Measurements from ENCODE around the gene MAB21L4.

MAB21L4 gene

DNA sequence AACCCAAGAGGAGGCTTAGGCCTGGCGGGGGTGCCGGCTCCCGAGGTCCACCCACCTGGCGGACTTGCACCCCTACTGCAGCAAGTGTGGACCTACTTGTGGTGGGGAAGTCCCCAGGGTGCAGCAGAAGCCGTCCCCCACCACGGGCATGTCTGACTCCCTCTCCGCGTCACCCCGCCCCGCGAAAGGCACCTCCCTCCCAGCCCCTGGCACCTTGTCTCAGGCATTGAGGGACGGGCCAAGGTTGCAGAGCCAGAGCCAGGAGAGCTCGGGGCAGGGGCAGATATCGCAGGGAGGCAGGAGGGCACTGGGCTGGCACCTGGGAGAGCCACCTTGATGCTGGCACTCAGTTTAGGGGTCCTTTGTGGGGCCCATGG is 29.2 kb upstream of the MAB21L4 start:
- no peak for DNase-seq (ENCODE audit: low spot score)

DNA sequence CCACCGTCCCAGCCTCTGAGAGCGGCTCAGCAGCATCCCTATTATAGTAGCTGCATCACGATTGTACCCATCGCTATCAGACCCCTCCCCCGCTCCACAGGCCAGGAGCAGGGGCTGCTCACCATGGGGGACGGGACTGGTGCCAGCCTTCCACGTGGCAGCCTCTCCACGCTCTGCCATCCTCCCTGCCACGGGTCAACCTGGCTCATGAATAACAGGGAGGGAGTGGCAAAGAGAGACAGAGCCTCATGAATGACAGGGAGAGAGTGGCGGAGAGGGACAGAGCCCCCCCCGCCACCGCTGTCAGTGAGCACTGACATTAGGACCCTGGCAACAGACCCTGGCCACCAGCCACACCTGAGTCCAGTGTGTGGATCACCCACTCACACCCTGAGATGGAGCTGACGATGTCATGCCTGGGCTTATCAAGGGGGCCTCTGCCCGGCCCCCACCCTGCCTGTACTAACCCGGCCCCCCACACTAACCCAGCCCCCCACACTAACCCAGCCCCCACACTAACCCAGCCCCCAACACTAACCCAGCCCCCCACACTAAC is 27.1 kb upstream of the MAB21L4 start:
- DNase-seq (ENCODE audit: low spot score): no peak

DNA sequence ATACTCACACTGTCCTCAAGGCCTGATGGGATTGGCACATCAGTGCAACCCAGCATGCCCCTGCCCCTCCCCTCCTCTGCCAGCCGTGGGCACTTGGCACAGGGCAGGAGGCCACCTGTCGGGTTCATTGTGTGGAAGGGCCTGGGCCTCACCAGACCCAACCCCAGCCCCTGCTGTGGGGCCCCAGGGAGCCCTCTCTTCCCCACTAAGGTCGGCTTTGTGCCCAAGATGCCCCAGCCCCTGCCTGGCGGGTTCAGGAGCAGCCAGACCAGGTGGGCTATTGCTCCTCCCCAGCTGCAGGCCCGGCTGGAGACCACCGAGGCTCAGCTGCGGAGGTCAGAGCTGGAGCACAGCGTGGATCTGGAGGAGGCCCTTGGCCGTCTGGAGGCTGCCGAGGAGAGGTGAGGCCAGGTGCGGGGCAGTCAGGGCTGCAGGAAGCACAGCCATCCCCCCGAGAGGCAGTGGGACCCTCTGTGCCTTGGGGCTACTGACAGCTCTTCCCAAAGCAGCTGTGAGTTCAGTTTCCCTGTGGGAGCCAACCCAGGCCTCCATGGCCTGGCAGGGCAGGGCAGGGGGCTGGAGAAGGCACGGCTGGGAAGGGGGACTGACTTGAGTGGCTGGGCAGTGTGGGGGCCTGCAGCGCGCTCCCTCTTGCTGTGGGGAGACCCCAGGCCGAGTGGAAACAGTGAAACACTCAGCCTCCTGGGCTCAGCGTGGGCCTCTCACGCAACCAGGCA is 26.5 kb upstream of the MAB21L4 start:
- no peak for DNase-seq (ENCODE audit: low spot score)

DNA sequence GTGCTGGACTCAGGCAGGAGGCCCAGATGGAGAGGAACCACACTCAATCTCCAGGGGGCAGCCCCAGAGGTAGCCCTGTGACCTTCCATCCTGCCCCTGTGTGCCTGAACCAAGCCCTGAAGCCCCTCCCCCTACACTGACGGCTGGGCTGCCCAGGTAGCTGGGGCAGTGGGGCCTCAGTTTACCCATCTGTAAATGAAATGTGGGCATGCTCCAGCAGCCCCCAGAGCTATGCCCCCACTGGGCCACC is 26.0 kb upstream of the MAB21L4 start:
- DNase-seq (ENCODE audit: low spot score): no peak

DNA sequence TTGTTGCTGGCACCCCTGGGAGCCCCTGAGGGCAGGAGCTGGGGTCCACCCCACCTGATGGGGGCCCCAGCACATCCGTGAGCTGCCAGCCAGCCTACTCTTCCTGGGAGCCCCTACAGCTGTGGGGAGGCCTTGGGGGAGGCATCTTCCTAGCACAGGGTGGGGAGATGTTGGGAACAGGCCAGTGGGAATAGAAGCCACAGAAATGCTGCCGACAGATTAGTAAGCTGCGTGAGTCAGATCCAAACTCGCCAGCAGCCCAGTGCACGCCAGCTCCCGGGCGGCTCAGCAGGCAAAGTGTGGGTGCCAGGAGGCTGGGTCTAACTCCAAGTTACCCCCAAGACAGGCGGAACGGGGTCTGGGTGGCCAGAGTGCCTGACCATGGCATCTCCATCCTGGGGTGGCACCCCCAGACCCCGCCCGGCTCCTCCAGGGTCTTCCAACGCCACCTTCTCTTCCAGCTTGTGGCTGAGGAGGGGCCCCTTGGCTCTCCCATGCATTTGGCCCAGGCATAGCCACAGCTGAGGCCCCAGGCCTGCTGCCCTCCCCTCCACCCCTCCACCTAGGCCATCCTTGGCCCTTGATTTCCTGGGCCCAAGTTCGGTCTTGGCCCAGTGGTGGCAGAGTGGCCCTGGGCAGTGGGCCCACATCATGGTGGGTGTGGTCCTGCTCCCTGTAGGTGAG is 25.5 kb upstream of the MAB21L4 start:
- DNase-seq (ENCODE audit: low spot score): peak; percentile 97

DNA sequence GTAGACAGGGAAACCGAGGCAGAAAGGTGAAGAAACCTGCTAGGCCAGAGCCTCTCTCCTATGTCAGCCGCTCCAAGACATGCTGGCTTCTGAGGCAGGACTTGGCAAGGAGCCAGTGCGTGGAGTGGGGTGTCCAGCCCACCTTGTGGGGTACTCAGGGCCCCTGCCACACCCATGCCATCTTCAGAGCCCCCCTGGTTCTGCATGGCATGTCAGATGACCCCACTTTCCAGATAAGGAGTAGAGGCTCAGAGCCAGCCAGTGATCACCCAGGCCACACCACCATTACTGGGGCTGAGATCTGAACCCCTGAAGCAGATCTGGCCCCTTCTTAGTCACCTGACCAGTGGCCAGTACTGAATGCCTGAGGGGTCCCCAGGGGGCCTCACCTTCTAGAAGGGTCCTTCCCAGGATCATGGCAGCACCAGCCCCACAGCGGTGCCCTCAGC is 24.9 kb upstream of the MAB21L4 start:
- no peak for DNase-seq (ENCODE audit: low spot score)

DNA sequence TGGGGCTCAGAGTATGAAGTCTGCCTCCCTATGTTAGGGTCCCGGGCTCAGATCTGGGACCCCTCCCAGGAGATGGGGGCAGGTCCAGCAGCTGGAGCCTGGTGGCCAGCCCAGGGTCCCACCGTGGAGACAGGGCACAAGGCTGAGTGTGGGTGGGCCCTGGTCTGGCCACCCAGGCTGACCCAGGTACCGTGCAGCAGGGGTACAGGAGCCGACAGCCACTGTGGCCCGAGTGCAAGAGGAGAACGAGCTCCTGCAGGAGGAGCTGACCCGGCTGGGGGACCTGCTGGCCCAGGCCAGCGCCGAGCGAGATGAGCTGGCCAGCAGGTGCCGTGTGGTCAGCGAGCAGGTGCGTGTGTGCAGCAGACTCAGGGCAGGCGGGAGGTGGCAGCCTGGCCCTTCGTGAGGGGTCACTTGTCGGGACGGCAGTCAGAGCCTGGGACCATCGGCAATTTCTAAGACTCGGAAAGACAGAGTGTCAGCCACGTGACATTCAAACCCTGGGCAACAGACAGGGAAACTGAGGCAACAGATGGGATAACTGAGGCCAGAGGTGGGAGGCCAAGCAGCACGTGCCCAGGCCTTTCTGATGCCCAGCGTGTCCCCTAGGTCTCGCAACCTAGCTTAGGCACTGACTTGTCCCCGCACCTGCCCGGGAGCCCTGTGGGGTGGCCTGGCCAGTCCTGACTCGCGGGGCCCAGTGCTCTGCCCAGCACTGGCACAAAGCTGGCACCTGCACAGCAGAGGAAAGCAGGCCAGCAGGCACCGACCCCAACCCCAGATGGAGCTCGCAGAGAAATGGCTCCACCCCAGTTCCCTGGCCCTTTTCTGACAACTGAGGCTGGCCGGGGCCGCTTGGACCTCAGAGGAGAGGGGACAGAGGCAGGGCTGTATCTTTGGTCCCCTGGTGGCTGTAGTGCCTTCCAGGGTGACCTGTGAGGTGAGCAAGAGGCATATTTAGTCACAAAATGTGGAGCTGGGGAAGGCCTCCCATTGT is 24.1 kb upstream of the MAB21L4 start:
- no peak for DNase-seq (ENCODE audit: low spot score)

DNA sequence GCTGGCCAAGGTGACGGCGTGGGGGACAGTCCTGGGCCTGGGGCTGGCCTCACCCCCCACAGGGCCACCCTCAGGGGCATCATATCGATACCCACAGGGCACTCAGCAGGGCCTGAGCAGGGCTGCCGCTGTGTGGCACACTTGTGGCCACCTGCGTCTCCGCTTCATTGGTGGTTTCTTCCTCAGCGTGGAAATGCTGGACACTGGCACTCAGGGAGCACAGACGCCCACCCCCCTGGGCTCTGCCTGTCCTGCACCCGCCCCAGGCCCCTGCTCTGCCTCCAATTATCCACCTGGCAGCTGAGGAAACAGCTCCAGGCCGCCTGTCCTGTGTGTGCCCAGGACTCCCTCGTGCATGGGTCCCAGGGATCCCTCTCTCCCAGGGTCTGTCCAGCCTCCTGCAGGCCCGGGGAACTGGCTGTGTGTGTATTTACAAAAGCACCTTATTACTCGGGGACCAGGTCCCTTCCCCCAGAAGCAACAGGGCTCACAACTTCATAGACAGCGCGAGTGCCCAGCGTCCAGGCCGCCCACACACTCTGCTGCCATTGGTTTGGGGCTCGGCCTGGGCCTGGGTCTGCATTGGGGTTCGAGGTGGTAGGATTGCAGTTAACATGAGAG is 23.3 kb upstream of the MAB21L4 start:
- no peak for DNase-seq (ENCODE audit: low spot score)

DNA sequence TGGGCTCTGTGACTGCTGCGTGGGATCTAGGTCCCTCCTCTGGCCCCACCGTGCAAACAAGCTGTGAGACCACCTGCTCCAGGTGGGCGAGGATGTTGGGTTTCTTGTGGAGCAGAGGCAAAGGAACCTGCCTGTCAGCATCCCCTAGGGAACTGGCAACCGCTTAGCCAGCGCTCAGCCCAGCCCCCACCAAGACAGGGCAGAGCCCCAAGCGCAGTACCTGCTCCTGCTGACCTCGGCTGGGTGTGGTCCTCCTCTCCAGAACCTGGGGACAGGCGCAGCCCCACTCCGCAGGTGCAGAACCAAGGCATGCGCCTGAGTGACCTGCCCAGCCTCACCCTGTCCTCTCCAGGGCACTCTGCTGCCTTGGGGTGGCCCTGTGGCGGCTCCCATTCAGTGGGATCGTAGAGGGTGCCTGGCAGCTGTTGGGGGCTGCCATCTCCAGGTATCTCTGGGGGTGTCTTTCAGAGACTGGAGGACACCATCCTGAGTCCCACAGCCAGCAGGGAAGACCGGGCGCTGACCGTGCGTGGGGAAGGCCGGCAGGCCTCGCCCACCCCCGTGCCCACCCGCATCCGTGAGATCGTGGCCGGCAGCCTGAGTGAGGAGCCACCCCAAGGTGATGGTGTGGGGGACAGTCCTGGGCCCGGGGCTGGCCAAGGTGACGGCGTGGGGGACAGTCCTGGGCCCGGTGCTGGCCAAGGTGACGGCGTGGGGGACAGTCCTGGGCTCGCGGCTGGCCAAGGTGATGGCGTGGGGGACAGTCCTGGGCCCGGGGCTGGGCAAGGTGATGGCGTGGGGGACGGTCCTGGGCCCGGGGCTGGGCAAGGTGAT is 22.5 kb upstream of the MAB21L4 start:
- no peak for DNase-seq (ENCODE audit: low spot score)

DNA sequence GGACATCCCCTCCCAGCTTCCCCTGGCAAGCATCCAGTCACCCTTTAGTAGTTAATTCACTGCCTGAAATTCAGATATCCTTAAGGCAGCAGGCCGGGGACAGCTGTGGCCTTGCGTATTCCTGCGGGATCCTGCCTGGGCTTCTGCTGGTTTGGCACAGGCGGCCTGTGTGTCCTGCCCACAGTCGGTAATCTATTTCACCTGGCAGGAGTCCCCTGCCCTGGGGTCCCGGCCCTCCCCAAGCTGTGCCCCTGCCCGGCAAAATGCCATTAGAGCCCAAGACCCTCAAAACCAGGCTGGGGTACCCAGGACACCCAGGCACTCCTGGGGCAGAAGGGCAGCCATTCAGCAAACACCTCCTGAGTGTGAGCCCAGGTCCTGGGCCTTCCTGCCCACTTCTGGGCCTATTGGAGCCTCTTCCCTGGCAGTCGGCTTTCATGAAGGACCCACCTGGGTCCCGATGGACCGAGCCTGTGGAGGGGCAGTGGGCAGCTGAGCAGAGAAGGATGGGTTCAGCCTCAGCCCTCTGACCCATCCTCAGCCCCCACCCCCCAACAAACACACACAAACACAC is 21.8 kb upstream of the MAB21L4 start:
- DNase-seq (ENCODE audit: low spot score): no peak

DNA sequence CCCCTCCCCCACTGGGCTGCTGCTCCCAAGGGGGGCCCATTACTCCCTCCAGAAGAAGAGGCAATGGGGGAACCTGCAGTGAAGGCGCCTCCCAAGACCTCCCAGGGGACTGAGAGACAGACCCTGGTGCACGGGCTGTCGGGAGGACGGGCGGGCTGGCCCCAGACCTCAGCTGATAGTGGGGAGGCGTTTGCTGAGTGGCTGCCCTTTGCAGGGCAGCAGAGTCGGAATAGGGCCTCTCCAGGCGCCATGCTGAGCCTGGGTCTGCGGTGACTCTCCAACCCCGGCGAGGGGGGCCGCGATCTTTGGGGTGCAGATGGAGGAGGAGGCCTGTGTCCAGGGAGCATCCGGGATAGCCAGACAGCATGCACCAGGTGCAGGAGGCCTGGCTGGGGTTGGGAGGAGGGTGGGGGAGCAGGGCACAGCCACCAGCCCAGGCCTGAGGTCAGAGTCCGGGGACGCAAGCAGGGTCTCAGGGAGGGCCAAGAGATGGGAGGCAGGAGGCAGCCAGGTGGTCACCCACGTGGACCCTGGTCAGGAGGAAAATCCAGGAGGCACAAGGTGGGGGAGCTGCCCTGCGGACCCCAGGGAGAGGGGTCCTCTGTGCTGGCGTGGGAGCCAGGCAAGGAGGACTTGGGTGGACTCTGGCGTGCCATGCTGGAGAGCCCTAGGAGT is 21.2 kb upstream of the MAB21L4 start:
- no peak for DNase-seq (ENCODE audit: low spot score)

DNA sequence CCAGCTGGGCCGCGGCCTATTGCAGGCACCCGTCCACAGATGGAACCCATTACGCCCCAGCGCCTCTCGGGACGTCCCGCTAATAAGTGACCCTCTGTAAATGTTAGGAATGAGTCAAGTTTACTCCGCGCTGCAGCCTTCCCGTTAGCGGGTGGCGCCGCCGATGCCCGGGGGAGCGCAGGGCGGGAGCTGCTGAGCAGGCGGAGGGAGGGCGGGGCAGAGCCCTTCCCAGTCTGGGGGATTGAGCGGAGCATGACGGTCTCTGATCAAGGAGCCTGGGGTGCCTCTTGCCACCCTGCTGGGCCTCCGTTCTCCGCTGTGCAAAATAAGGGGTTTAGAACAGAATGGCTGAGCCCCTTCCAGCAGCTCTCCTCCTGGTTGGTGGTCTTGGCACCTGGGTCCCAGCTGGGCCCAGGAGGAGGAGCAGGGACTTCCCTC is 20.6 kb upstream of the MAB21L4 start:
- DNase-seq (ENCODE audit: low spot score): peak; percentile 95

DNA sequence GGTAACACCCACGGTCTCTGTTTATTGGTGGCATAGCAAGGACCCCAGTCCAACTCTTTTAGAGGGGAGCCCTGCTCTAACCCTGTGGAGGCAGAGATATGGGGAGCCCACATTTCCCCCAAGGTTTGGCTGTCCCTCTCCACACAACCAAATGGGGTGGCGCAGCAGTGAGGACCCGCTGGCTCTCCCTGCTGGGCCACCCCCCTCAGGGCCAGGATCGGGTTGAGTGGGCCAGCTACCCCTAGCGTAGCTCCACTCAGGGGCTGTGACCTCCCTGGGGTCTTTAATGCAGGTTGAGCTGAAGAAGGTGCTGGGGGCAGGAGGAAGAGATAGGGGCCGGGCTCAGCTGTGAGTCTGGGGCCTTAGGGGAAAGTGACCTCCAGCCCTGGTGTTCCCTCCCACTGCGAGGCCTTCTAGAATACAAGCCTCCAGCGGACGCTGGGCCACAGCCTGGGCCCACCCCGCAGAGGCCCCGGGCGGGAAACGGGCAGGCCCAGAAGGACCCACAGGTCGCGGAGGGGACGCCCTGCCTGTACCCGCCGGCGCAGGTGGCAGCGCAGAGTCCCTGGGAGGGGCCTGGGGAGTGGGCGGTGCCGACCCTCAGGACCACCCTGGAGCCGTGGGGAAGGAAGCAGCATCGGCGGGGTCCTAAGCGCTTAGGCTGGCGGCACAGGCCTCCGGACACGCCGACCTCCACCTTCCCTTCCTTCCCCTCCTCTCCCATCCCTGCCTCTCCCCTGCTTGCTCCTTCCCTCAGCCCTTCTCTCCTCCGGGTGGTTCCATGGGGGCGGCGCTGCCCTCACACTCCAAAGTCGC is 19.8 kb upstream of the MAB21L4 start:
- DNase-seq (ENCODE audit: low spot score): no peak

DNA sequence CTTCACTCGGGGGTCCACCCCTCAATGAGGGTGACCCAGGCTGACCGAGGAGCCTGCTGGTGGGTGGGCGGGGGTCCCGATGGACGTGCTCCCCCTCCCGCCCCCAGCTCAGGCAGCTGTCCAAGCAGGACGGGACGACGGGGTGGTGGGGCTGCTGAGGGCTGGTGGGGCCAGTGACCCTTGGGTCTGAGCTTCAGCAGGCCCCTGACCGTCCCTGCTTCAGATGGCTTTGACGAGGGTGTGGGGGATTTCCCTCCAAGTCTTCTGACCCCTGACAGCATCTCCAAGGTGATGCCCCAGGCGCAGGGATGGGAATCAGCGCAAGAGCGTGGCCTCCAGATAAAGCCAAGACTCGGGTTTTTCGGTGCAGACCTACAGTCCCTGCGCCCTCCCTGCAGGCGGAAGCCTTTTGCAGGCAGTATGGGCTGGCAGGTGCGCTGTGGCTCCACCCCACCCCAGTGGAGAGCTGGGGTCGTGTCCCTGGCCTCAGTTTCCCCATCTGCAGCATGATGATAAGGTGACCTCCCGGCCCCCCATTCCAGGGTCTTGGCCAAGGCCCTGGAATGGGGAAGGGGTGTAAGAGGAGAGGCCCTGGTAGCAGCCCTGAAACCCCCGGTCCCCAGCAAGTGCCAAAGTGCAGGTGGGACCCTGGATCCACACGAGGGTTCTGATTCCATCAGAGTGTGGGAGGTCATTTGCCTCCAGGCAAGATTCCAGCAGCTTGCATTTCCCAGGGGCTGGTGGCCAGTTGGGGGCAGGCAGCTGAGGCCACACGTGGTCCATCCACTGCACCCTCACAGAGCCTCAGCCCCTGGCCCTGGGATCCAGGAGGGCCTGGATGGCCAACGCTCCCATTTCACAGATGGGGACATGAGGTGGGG is 18.9 kb upstream of the MAB21L4 start:
- no peak for DNase-seq (ENCODE audit: low spot score)

DNA sequence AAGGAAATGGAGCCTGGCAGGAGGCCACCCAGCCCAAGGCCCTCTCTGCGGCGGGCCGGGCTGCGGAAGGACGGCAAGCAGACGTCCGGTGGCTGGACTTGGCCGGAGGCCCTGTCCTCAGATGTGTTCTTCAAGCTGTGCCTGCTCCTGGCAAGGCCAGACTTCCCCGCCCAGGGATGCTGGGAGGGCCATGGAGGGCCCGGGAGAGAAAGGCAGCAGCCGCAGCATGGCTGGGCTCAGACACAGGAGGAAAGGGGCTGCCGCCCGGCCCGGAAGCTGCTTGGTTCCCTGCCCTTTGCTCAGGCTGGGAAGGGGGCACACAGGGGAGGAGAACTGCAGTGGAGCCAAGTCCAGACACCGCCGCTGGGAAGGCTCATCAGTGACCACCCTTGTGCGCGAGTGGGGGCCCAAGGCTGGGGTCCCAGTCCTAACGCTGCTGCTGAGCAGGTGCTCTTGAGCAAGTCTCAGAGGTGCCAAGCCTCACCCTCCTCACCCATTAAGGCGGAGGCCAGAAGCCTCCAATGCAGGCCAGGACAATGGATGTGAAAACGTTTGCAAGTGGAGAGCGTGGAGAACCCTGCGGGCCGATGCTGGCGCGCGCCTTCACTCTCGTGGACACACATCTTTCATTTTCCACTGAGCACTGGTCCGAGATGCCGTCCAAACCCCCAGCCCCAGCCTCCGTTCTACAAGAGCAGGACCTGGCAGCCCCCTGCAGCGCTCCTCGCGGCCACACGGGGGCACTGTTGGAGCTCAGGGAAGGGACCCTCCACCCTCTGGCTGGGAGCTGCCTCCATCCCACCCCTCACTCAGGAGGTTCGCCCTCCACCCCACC is 18.1 kb upstream of the MAB21L4 start:
- DNase-seq (ENCODE audit: low spot score): peak; percentile 77

DNA sequence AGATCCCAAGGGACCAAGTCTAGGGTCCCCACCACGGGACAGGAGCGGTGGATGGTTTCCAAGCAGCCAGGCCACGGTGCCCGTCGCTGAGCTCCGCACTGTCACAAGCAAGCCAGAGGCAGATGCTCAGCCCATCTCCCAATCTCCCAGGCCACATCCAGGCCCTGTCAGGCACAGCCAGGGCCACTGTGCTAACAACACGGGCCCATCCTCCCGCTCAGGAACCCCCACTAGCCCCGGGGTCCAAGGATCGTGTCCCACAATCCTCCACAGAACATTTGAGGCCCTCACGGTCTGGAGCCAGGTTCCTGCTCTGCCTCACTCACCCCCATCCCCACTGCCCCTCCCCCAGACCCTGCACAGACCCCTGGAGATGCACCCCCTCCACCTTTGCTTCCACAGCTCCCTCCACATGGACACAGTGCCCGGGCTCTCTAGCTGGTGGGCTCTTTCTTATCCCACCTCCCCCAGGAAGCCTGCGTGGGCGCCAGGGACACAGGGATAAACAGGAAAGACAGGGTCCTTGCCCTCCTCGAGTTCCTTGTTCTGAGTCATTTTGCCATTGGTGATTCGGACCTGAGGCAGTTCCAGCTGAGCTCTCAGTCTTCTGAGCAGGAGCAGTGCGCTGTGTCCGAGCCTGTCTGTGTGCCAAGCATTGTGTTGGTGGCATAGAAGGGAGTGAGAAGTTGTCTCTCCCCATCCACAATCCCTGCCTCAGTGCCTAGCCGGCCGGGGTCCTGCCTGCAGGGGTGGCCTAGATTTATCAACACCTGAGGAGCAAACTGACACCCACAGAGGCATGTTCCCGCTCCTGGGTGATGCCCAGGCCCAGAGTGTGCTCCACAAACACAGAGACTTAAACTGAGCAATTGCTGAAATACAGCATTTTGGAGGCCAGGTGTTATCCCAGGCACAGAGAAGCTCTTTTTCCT is 17.2 kb upstream of the MAB21L4 start:
- DNase-seq (ENCODE audit: low spot score): no peak

All from AG20443 (cell line).